GM19025 (cell line): ENCODE data around the gene TM6SF1.
"Not testable (repeated sequence)": the region's sequence is repeated elsewhere in the genome, so short reads cannot be mapped to it uniquely, and the experiment has no call there.

ENCODE experiments used
- ATAC-seq: cut with Tn5 transposase; IDR thresholded peaks from one replicate; pipeline ENCODE4 v1.9.1; 2021; ENCODE audit warnings: mild to moderate bottlenecking, low read depth, moderate library complexity; ENCODE audit not compliant: unreplicated experiment

TM6SF1 gene

GRCh38 chr15:83114856-83115255, 7.4 kb downstream of the TM6SF1 start:
- no peak for ATAC-seq

GRCh38 chr15:83115410-83115809, 8.0 kb downstream of the TM6SF1 start:
- no peak for ATAC-seq

- no peak for ATAC-seq
Measured at GRCh38 chr15:83115831-83116565, 8.6 kb downstream of the TM6SF1 start.

GRCh38 chr15:83118291-83118827, 10.9 kb downstream of the TM6SF1 start:
- no peak for ATAC-seq

GRCh38 chr15:83118968-83119367, 11.5 kb downstream of the TM6SF1 start:
- ATAC-seq = no peak

- ATAC-seq = no peak
Measured at GRCh38 chr15:83119968-83120581, 12.6 kb downstream of the TM6SF1 start.

- no peak for ATAC-seq
Measured at GRCh38 chr15:83123529-83123928, 16.1 kb downstream of the TM6SF1 start.

- ATAC-seq = no peak
Measured at GRCh38 chr15:83127547-83128150, 20.2 kb downstream of the TM6SF1 start.

- no peak for ATAC-seq
Measured at GRCh38 chr15:83129791-83130190, 22.3 kb downstream of the TM6SF1 start.

GRCh38 chr15:83132861-83133523, 25.5 kb downstream of the TM6SF1 start:
- no peak for ATAC-seq

- ATAC-seq = not testable (repeated sequence)
Measured at GRCh38 chr15:83142151-83142550, 34.7 kb downstream of the TM6SF1 start.

- no peak for ATAC-seq
Measured at GRCh38 chr15:83144771-83145170, 37.3 kb downstream of the TM6SF1 start.

GRCh38 chr15:83153288-83153687, 45.8 kb downstream of the TM6SF1 start:
- no peak for ATAC-seq

- no peak for ATAC-seq
Measured at GRCh38 chr15:83155942-83156341, 48.5 kb downstream of the TM6SF1 start.

- ATAC-seq = no peak
Measured at GRCh38 chr15:83158393-83158792, 50.9 kb downstream of the TM6SF1 start.

- ATAC-seq = no peak
Measured at GRCh38 chr15:83160741-83161140, 53.3 kb downstream of the TM6SF1 start.

GRCh38 chr15:83163032-83163431, 55.6 kb downstream of the TM6SF1 start:
- no peak for ATAC-seq

GRCh38 chr15:83164111-83164770, 56.8 kb downstream of the TM6SF1 start:
- no peak for ATAC-seq

GRCh38 chr15:83164771-83165404, 57.4 kb downstream of the TM6SF1 start:
- ATAC-seq = no peak

- ATAC-seq = no peak
Measured at GRCh38 chr15:83166218-83166617, 58.8 kb downstream of the TM6SF1 start.
